GM12878 (cell line): ENCODE measurements around the gene ATP6V0A1.

Source experiments
- POLR2A ChIP-seq: IDR thresholded peaks from 2 replicates; pipeline ENCODE4 v1.6.1; 2011; ENCODE audit warnings: low read depth, mild to moderate bottlenecking, low read length
- TF ChIP-seq, protein P1 (sequence below), 3 experiments: IDR thresholded peaks in 2 of 3; conservative IDR thresholded peaks in 1 of 3; 2 replicates each; pipeline ENCODE4 v1.5.1; 2011; ENCODE audit warnings: low read depth in 3 of 3, low read length in 3 of 3, mild to moderate bottlenecking in 3 of 3, control low read depth in 2 of 3, moderate library complexity in 2 of 3, inconsistent platforms in 1 of 3, mixed read lengths in 1 of 3; ENCODE audit not compliant: control insufficient read depth in 2 of 3, insufficient read depth in 1 of 3; ENCODE audit errors: extremely low read depth in 1 of 3

DNA sequence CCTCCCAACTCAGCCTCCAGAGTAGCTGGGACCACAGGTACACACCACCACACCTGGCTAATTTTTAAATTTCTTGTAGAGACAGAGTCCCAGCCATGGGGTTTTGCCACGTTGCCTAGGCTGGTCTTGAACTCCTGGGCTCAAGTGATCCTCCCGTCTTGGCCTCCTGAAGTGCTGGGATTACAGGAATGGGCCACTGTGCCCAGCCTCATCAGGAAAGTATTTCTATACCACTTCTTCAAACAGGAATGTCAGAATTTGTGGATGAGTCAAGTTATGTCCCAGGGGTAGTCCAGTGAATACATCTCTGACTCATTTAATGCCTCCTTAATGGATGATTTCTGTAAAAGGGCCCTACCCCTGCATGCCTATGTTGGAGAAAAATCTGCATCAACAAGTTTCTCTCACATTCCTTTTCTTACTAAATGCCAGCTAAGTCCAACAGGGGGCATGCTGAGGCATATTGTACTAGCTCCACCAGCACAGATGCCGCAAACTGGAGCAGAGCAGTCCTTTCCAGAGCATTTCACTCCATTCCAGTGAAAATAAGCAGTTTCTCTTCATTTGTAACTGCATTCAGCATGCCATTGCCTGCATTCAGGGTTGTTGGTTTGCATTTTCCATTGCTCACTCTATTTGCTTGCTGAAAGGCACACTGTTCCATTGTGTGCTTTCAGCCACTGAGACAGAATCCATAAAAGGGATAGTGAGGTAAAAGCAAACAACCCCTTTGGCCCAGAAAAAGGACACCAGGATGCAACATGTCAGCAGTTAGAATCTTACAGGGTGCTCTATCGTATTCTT is 30.3 kb upstream of the ATP6V0A1 start:
- TF ChIP-seq POLR2A = no peak
- TF ChIP-seq, protein P1, sequence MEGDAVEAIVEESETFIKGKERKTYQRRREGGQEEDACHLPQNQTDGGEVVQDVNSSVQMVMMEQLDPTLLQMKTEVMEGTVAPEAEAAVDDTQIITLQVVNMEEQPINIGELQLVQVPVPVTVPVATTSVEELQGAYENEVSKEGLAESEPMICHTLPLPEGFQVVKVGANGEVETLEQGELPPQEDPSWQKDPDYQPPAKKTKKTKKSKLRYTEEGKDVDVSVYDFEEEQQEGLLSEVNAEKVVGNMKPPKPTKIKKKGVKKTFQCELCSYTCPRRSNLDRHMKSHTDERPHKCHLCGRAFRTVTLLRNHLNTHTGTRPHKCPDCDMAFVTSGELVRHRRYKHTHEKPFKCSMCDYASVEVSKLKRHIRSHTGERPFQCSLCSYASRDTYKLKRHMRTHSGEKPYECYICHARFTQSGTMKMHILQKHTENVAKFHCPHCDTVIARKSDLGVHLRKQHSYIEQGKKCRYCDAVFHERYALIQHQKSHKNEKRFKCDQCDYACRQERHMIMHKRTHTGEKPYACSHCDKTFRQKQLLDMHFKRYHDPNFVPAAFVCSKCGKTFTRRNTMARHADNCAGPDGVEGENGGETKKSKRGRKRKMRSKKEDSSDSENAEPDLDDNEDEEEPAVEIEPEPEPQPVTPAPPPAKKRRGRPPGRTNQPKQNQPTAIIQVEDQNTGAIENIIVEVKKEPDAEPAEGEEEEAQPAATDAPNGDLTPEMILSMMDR (IDR thresholded peaks at IDR 0.05 in 2 of 3, conservative IDR thresholded peaks at IDR 0.05 in 1 of 3; ENCODE audit: control insufficient read depth in 2 of 3, extremely low read depth in 1 of 3, insufficient read depth in 1 of 3, low read depth in 3 of 3, low read length in 3 of 3) = peak; percentile 73 to 79 (median 75)
